Endothelial cell of umbilical vein (primary cell): Measurements from ENCODE around the gene IPO11. TPM values are rescaled to one million over a fixed set of nuclear protein-coding genes. Genes with fewer than 3 reads are reported as not detected.

Source experiments
- BruUV-seq: library from RNA; stranded (reverse); fragments of 400-500 nt; replicated peaks from 2 replicates; lab custom pipeline; 2021; lab: Mats Ljungman, UMichigan
- CTCF ChIA-PET: fragments of 300-600, 350-600 bp; sonication (Branson Sonifier 250); formaldehyde crosslinking; loops from one replicate; lab custom pipeline; 2021; ENCODE audit warnings: antibody characterized with exemption, inconsistent platforms; lab: Charles Lee
- POLR2A ChIA-PET: fragments of 300-600, 350-600 bp; sonication (Branson Sonifier 250); formaldehyde crosslinking; loops from one replicate; lab custom pipeline; 2021; ENCODE audit warnings: antibody characterized with exemption, inconsistent platforms; lab: Charles Lee
- DNase-seq: peaks from one replicate; pipeline ENCODE4 v3.0.0-alpha.2; 2011; ENCODE audit warnings: low read depth, low spot score
- FAIRE-seq: peaks from 2 replicates; lab custom pipeline; 2011; peaks lifted over from hg19 to GRCh38; lab: Jason Lieb, UNC
- H2AFZ ChIP-seq: 2 replicates; pipeline ENCODE4 v1.6.0; 2012; ENCODE audit warnings: low read depth, low read length, control low read depth, inconsistent platforms
- H3K27ac ChIP-seq: 2 replicates; pipeline ENCODE4 v1.5.1; 2011; ENCODE audit warnings: low read depth, mild to moderate bottlenecking, control low read depth, low read length, moderate library complexity; ENCODE audit not compliant: insufficient read depth
- H3K27me3 ChIP-seq, 2 experiments: 2 replicates each; pipeline versions ENCODE4 v1.6.0 to v1.6.1; 2011; ENCODE audit warnings: low read length in 2 of 2, mixed read lengths in 1 of 2; ENCODE audit not compliant: control insufficient read depth in 2 of 2, insufficient read depth in 2 of 2
- H3K36me3 ChIP-seq, 2 experiments: 2 replicates in 1 of 2; 3 replicates in 1 of 2; pipeline ENCODE4 v1.5.1; 2011; ENCODE audit warnings: low read length in 2 of 2, mild to moderate bottlenecking in 1 of 2, moderate library complexity in 1 of 2; ENCODE audit not compliant: control insufficient read depth in 2 of 2, insufficient read depth in 2 of 2; ENCODE audit errors: extremely low read depth in 1 of 2
- H3K4me1 ChIP-seq: 3 replicates; pipeline ENCODE4 v1.5.1; 2011; ENCODE audit warnings: mild to moderate bottlenecking, low read length; ENCODE audit not compliant: control insufficient read depth, insufficient read depth; ENCODE audit errors: extremely low read depth
- H3K4me2 ChIP-seq: 2 replicates; pipeline ENCODE4 v1.6.1; 2011; ENCODE audit warnings: low read length, control low read depth, mixed read lengths; ENCODE audit not compliant: insufficient read depth
- H3K4me3 ChIP-seq, 3 experiments: fragments of 200-600 bp in 1 of 3; sonication (generic), shearing (Covaris generic) in 1 of 3; replicated peaks in 1 of 3; 2 replicates each; pipeline ENCODE4 v1.5.1; 2011 to 2016; ENCODE audit warnings: control low read depth in 3 of 3, low read length in 3 of 3, mild to moderate bottlenecking in 2 of 3, inconsistent platforms in 1 of 3, low read depth in 1 of 3, moderate library complexity in 1 of 3; ENCODE audit not compliant: insufficient read depth in 1 of 3
- H3K79me2 ChIP-seq: 2 replicates; pipeline ENCODE4 v1.6.0; 2012; ENCODE audit warnings: low read length, inconsistent platforms; ENCODE audit not compliant: control insufficient read depth, insufficient read depth
- H3K9ac ChIP-seq: replicated peaks from 2 replicates; pipeline ENCODE3; 2011; ENCODE audit warnings: low read length, control low read depth; ENCODE audit not compliant: insufficient read depth; ENCODE audit errors: extremely low read depth
- H3K9me1 ChIP-seq: replicated peaks from 3 replicates; pipeline ENCODE4 v1.6.0; 2011; ENCODE audit warnings: mild to moderate bottlenecking, low read length; ENCODE audit not compliant: control insufficient read depth, insufficient read depth; ENCODE audit errors: extremely low read depth
- H3K9me3 ChIP-seq: replicated peaks from 2 replicates; pipeline ENCODE4 v1.5.1; 2012; ENCODE audit warnings: low read length, inconsistent platforms; ENCODE audit not compliant: control insufficient read depth, insufficient read depth
- H4K20me1 ChIP-seq: replicated peaks from 2 replicates; pipeline ENCODE3; 2011; ENCODE audit warnings: mild to moderate bottlenecking, low read length; ENCODE audit not compliant: control insufficient read depth, insufficient read depth; ENCODE audit errors: extremely low read depth
- EZH2 ChIP-seq: IDR thresholded peaks from 2 replicates; pipeline ENCODE4 v1.6.1; 2012; ENCODE audit warnings: borderline replicate concordance, low read depth, mild to moderate bottlenecking, moderate library complexity, low read length, inconsistent platforms; ENCODE audit not compliant: severe bottlenecking
- FOS ChIP-seq: IDR thresholded peaks from 2 replicates; pipeline ENCODE4 v1.6.1; 2011; ENCODE audit warnings: mild to moderate bottlenecking, low read length, moderate library complexity, borderline replicate concordance; ENCODE audit not compliant: insufficient read depth
- GATA2 ChIP-seq: IDR thresholded peaks from 2 replicates; pipeline ENCODE4 v1.7.0; 2011; ENCODE audit warnings: low read depth, mild to moderate bottlenecking, moderate library complexity, mixed read lengths, low read length; ENCODE audit not compliant: insufficient read length, insufficient read depth
- JUN ChIP-seq: IDR thresholded peaks from 2 replicates; pipeline ENCODE4 v1.6.1; 2011; ENCODE audit warnings: borderline replicate concordance, low read depth; ENCODE audit not compliant: insufficient read length, insufficient read depth
- MYC ChIP-seq: IDR thresholded peaks from one replicate; pipeline ENCODE4 v1.6.1; 2011; ENCODE audit warnings: mild to moderate bottlenecking, low read depth, low read length
- POLR2A ChIP-seq: IDR thresholded peaks from 2 replicates; pipeline ENCODE4 v1.6.1; 2012; ENCODE audit warnings: low read depth, mild to moderate bottlenecking, control low read depth, low read length
- POLR2AphosphoS5 ChIP-seq: IDR thresholded peaks from 2 replicates; pipeline ENCODE4 v1.6.1; 2012; ENCODE audit warnings: low read depth, mild to moderate bottlenecking, control low read depth, low read length, moderate library complexity; ENCODE audit not compliant: insufficient read depth
- dilution Hi-C: fragments of 300-500 bp; cut with MboI; formaldehyde crosslinking; loops from one replicate; pipeline ENCODE4 v1.15.0; 2019; ENCODE audit warnings: low sequenced_read_pairs; ENCODE audit not compliant: extremely low pct_ligation_motif_present
- intact Hi-C: fragments of 100-400 bp; cut with micrococcal nuclease; formaldehyde crosslinking; loops from one replicate; pipeline ENCODE4 v1.10.0; 2022
- polyA plus RNA-seq, 4 experiments: library from polyadenylated mRNA; depleted of rRNA in 3 of 4; stranded (reverse) in 3 of 4; unstranded in 1 of 4; fragments of >200 nt; gene quantifications; 2 replicates each; pipeline versions ENCODE4 v1.2.1 to v1.2.3, GENCODE V29; 2011 to 2012; ENCODE audit warnings: missing spikeins in 1 of 4
- total RNA-seq: library from RNA; stranded (reverse); gene quantifications from 2 replicates; pipeline ENCODE4 v1.2.3, GENCODE V29; 2021
- TF ChIP-seq, protein P1 (sequence below), 2 donors: IDR thresholded peaks; 1 replicate in 1 of 2; 2 replicates in 1 of 2; pipeline ENCODE4 v1.5.1; 2011; ENCODE audit warnings: low read length in 2 of 2, mild to moderate bottlenecking in 2 of 2, moderate library complexity in 2 of 2, control low read depth in 1 of 2, inconsistent platforms in 1 of 2, low read depth in 1 of 2; ENCODE audit not compliant: insufficient read depth in 1 of 2; ENCODE audit errors: extremely low read depth in 1 of 2
- TF ChIP-seq, protein P2 (sequence below): IDR thresholded peaks from 2 replicates; pipeline ENCODE4 v1.6.1; 2011; ENCODE audit not compliant: insufficient read depth, insufficient read length

Gene IPO11
- total and polyA plus RNA-seq, 2 donors (not counting 3 experiments of a cell fraction or from before 2014, with no cell fraction given): 38.5 to 80.9 TPM

DNA sequence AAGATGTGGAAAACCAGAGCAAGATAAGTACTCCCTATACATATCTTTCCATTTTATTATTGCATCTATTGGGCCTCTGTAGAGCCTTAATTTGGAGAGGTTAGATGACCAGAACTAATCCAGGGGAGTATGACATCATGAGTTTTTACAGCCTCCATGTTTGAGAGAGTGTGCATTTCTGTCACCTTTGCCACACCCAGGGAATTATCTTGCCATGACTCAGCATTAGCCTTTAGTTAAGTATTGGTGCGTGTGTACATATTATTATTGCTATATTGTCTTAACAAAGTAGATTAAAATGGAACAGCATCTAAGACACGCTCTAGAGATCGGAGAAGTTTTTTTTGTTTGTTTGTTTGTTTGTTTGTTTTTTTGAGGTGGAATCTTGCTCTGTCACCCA, 36.5 kb upstream of the IPO11 start:
- Histone ChIP-seq H3K9me1 (no peaks in the 10 kb centered on the region), H3K79me2 (no peaks in the 10 kb centered on the region), H3K4me1 (no peaks in the 10 kb centered on the region), H3K27me3 (no peaks in the 10 kb centered on the region), H3K27ac (no peak overlapping the region), H3K4me2 (no peak overlapping the region), H3K4me3 (no peak overlapping the region), H4K20me1 (no peaks in the 10 kb centered on the region), H3K36me3 (peaks cover 16 to 26% of the 10 kb centered on the region in 2 experiments), H3K9me3 (no peaks in the 10 kb centered on the region), H2AFZ (no peak overlapping the region), H3K9ac (no peak overlapping the region)
- DNase-seq: no peak
- TF ChIP-seq POLR2AphosphoS5 (no peak), FOS (no peak), GATA2 (no peak), POLR2A (no peak), MYC (no peak), EZH2 (no peak), JUN (no peak)
- TF ChIP-seq, protein P1, sequence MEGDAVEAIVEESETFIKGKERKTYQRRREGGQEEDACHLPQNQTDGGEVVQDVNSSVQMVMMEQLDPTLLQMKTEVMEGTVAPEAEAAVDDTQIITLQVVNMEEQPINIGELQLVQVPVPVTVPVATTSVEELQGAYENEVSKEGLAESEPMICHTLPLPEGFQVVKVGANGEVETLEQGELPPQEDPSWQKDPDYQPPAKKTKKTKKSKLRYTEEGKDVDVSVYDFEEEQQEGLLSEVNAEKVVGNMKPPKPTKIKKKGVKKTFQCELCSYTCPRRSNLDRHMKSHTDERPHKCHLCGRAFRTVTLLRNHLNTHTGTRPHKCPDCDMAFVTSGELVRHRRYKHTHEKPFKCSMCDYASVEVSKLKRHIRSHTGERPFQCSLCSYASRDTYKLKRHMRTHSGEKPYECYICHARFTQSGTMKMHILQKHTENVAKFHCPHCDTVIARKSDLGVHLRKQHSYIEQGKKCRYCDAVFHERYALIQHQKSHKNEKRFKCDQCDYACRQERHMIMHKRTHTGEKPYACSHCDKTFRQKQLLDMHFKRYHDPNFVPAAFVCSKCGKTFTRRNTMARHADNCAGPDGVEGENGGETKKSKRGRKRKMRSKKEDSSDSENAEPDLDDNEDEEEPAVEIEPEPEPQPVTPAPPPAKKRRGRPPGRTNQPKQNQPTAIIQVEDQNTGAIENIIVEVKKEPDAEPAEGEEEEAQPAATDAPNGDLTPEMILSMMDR (IDR thresholded peaks at IDR 0.05; ENCODE audit: extremely low read depth in 1 of 2, insufficient read depth in 1 of 2, low read depth in 1 of 2, low read length in 2 of 2): no peak
- TF ChIP-seq, protein P2, sequence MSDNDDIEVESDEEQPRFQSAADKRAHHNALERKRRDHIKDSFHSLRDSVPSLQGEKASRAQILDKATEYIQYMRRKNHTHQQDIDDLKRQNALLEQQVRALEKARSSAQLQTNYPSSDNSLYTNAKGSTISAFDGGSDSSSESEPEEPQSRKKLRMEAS: no peak
- BruUV-seq: no TSS peak
- no peak for FAIRE-seq
- dilution Hi-C loops (no loop called here), intact Hi-C loops (no loop called here)
- ChIA-PET POLR2A (no interaction called here), CTCF (no interaction called here)
